ENCODE data around the gene CYTH1.

- TF ChIP-seq, protein P1, sequence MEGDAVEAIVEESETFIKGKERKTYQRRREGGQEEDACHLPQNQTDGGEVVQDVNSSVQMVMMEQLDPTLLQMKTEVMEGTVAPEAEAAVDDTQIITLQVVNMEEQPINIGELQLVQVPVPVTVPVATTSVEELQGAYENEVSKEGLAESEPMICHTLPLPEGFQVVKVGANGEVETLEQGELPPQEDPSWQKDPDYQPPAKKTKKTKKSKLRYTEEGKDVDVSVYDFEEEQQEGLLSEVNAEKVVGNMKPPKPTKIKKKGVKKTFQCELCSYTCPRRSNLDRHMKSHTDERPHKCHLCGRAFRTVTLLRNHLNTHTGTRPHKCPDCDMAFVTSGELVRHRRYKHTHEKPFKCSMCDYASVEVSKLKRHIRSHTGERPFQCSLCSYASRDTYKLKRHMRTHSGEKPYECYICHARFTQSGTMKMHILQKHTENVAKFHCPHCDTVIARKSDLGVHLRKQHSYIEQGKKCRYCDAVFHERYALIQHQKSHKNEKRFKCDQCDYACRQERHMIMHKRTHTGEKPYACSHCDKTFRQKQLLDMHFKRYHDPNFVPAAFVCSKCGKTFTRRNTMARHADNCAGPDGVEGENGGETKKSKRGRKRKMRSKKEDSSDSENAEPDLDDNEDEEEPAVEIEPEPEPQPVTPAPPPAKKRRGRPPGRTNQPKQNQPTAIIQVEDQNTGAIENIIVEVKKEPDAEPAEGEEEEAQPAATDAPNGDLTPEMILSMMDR (IDR thresholded peaks at IDR 0.05 in 2 of 3, conservative IDR thresholded peaks at IDR 0.05 in 1 of 3; ENCODE audit: borderline replicate concordance in 1 of 3, insufficient read depth in 1 of 3, low read depth in 2 of 3, low read length in 2 of 3), result no peak
- TF ChIP-seq, protein P2, sequence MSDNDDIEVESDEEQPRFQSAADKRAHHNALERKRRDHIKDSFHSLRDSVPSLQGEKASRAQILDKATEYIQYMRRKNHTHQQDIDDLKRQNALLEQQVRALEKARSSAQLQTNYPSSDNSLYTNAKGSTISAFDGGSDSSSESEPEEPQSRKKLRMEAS (IDR thresholded peaks at IDR 0.05), result no peak
- TF ChIP-seq EZH2 (IDR thresholded peaks at IDR 0.05), result no peak
- no peak for TF ChIP-seq TCF7L2 (IDR thresholded peaks at IDR 0.05; ENCODE audit: borderline replicate concordance, extremely low read depth, insufficient read depth, insufficient read length)
- no peak for TF ChIP-seq SIN3A (IDR thresholded peaks at IDR 0.05; ENCODE audit: low read depth)
- TF ChIP-seq, protein P3, sequence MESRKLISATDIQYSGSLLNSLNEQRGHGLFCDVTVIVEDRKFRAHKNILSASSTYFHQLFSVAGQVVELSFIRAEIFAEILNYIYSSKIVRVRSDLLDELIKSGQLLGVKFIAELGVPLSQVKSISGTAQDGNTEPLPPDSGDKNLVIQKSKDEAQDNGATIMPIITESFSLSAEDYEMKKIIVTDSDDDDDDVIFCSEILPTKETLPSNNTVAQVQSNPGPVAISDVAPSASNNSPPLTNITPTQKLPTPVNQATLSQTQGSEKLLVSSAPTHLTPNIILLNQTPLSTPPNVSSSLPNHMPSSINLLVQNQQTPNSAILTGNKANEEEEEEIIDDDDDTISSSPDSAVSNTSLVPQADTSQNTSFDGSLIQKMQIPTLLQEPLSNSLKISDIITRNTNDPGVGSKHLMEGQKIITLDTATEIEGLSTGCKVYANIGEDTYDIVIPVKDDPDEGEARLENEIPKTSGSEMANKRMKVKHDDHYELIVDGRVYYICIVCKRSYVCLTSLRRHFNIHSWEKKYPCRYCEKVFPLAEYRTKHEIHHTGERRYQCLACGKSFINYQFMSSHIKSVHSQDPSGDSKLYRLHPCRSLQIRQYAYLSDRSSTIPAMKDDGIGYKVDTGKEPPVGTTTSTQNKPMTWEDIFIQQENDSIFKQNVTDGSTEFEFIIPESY (IDR thresholded peaks at IDR 0.05; ENCODE audit: extremely low read depth, insufficient replicate concordance, low read length), result no peak
- no peak for TF ChIP-seq ZNF274 (IDR thresholded peaks at IDR 0.05; ENCODE audit: low read depth, low read length)
- no peak for TF ChIP-seq YY1 (IDR thresholded peaks at IDR 0.05; ENCODE audit: extremely low read depth, insufficient replicate concordance, low read depth, low read length)
- TF ChIP-seq POLR2AphosphoS5 (IDR thresholded peaks at IDR 0.05; ENCODE audit: low read depth, low read length), result no peak
- TF ChIP-seq EZH2phosphoT487 (IDR thresholded peaks at IDR 0.05; ENCODE audit: borderline replicate concordance), result no peak
These were observed 65.8 kb downstream of the CYTH1 start for GRCh38 chr17:78716292-78716691.

All from HCT116 (cell line).